Central memory CD8-positive, alpha-beta T cell (primary cell): ENCODE measurements around the gene STK38.

Experiments
- ATAC-seq: fragments of 150-1000 bp; cut with Tn5 transposase; replicated peaks from 2 replicates; pipeline ENCODE4 v1.10.0; 2022; ENCODE audit warnings: mild to moderate bottlenecking, moderate FRiP score, moderate number of reproducible peaks; ENCODE audit not compliant: poor library complexity, severe bottlenecking; ENCODE audit errors: extremely low read depth
- DNase-seq, 2 donors: peaks; one replicate each; pipeline ENCODE4 v3.0.0; 2021; ENCODE audit warnings: low spot score in 2 of 2
- H3K27ac Mint-ChIP-seq: one replicate; pipeline ENCODE4 v1.8.0; 2022; ENCODE audit warnings: low read depth, mild to moderate bottlenecking, moderate library complexity, mixed read lengths
- H3K27me3 Mint-ChIP-seq: one replicate; pipeline ENCODE4 v1.8.0; 2022; ENCODE audit warnings: mixed read lengths
- H3K36me3 Mint-ChIP-seq: one replicate; pipeline ENCODE4 v1.8.0; 2022; ENCODE audit warnings: mild to moderate bottlenecking, moderate library complexity, mixed read lengths; ENCODE audit not compliant: insufficient read depth
- H3K4me1 Mint-ChIP-seq: one replicate; pipeline ENCODE4 v1.8.0; 2022; ENCODE audit warnings: mixed read lengths
- H3K4me3 Mint-ChIP-seq: one replicate; pipeline ENCODE4 v1.8.0; 2022; ENCODE audit warnings: mild to moderate bottlenecking, moderate library complexity, mixed read lengths
- H3K9me3 Mint-ChIP-seq: one replicate; pipeline ENCODE4 v1.8.0; 2022; ENCODE audit warnings: mixed read lengths

STK38 gene

GRCh38 chr6:36506611-36507010, 40.7 kb downstream of the STK38 start:
- H3K4me3 Mint-ChIP-seq = peak overlapping the region; percentile 6
- ATAC-seq (no peak), DNase-seq (no peak)
- H3K27ac Mint-ChIP-seq = no peak overlapping the region
- no peaks in the 10 kb centered on the region for H3K9me3 Mint-ChIP-seq
- no peaks in the 10 kb centered on the region for H3K27me3 Mint-ChIP-seq
- H3K4me1 Mint-ChIP-seq = peaks cover 26% of the 10 kb centered on the region
- peaks cover 65% of the 10 kb centered on the region for H3K36me3 Mint-ChIP-seq

- ATAC-seq (no peak), DNase-seq (no peak)
- H3K36me3 Mint-ChIP-seq = peaks cover 63% of the 10 kb centered on the region
- H3K27ac Mint-ChIP-seq = peak overlapping the region; percentile 35
- H3K27me3 Mint-ChIP-seq = no peaks in the 10 kb centered on the region
- peaks cover 26% of the 10 kb centered on the region for H3K4me1 Mint-ChIP-seq
- peak overlapping the region; percentile 6 for H3K4me3 Mint-ChIP-seq
- no peaks in the 10 kb centered on the region for H3K9me3 Mint-ChIP-seq
These were observed 41.3 kb downstream of the STK38 start for GRCh38 chr6:36505744-36506534.

GRCh38 chr6:36504982-36505381, 42.3 kb downstream of the STK38 start:
- peaks cover 64% of the 10 kb centered on the region for H3K36me3 Mint-ChIP-seq
- ATAC-seq = no peak

GRCh38 chr6:36504181-36504580, 43.1 kb downstream of the STK38 start:
- Mint-ChIP-seq H3K27ac (peak overlapping the region; percentile 83), H3K27me3 (no peaks in the 10 kb centered on the region), H3K4me1 (peaks cover 30% of the 10 kb centered on the region), H3K9me3 (no peaks in the 10 kb centered on the region), H3K36me3 (peaks cover 63% of the 10 kb centered on the region), H3K4me3 (no peak overlapping the region)
- no peak for DNase-seq
- ATAC-seq = no peak

More at GRCh38 chr6:36504982-36505381, 42.3 kb downstream of the STK38 start:
- peaks cover 26% of the 10 kb centered on the region for H3K4me1 Mint-ChIP-seq
- no peaks in the 10 kb centered on the region for H3K27me3 Mint-ChIP-seq
- peak overlapping the region; percentile 83 for H3K27ac Mint-ChIP-seq
- no peak overlapping the region for H3K4me3 Mint-ChIP-seq
- no peaks in the 10 kb centered on the region for H3K9me3 Mint-ChIP-seq
- no peak for DNase-seq

GRCh38 chr6:36501686-36502085, 45.6 kb downstream of the STK38 start:
- H3K27ac Mint-ChIP-seq = peak overlapping the region; percentile 83
- peaks cover 77% of the 10 kb centered on the region for H3K36me3 Mint-ChIP-seq
- ATAC-seq (no peak), DNase-seq (no peak)
- no peaks in the 10 kb centered on the region for H3K9me3 Mint-ChIP-seq
- no peak overlapping the region for H3K4me3 Mint-ChIP-seq
- no peaks in the 10 kb centered on the region for H3K27me3 Mint-ChIP-seq
- H3K4me1 Mint-ChIP-seq = peaks cover 30% of the 10 kb centered on the region

- Mint-ChIP-seq H3K27me3 (no peaks in the 10 kb centered on the region), H3K27ac (no peak overlapping the region)
These were observed 47.4 kb downstream of the STK38 start for GRCh38 chr6:36499918-36500317.

GRCh38 chr6:36495086-36495485, 52.2 kb downstream of the STK38 start:
- no peak overlapping the region for H3K4me3 Mint-ChIP-seq
- no peaks in the 10 kb centered on the region for H3K27me3 Mint-ChIP-seq
- DNase-seq = no peak
- H3K4me1 Mint-ChIP-seq = peaks cover 35% of the 10 kb centered on the region
- no peaks in the 10 kb centered on the region for H3K9me3 Mint-ChIP-seq
- peaks cover 73% of the 10 kb centered on the region for H3K36me3 Mint-ChIP-seq
- no peak for ATAC-seq
- H3K27ac Mint-ChIP-seq = no peak overlapping the region

More at GRCh38 chr6:36499918-36500317, 47.4 kb downstream of the STK38 start:
- DNase-seq (no peak), ATAC-seq (no peak)
- Mint-ChIP-seq H3K4me3 (no peak overlapping the region), H3K9me3 (no peaks in the 10 kb centered on the region), H3K4me1 (peaks cover 18% of the 10 kb centered on the region), H3K36me3 (peaks cover 78% of the 10 kb centered on the region)

- Mint-ChIP-seq H3K27me3 (no peaks in the 10 kb centered on the region), H3K36me3 (peaks cover 67% of the 10 kb centered on the region), H3K27ac (peak overlapping the region; percentile 52), H3K4me1 (peaks cover 28% of the 10 kb centered on the region), H3K4me3 (no peak overlapping the region), H3K9me3 (no peaks in the 10 kb centered on the region)
- ATAC-seq (no peak), DNase-seq (no peak)
These were observed 53.4 kb downstream of the STK38 start for GRCh38 chr6:36493859-36494258.

- no peaks in the 10 kb centered on the region for H3K27me3 Mint-ChIP-seq
- peaks cover 28% of the 10 kb centered on the region for H3K4me1 Mint-ChIP-seq
- DNase-seq (no peak), ATAC-seq (no peak)
- peak overlapping the region; percentile 52 for H3K27ac Mint-ChIP-seq
- no peaks in the 10 kb centered on the region for H3K9me3 Mint-ChIP-seq
- no peak overlapping the region for H3K4me3 Mint-ChIP-seq
- peaks cover 63% of the 10 kb centered on the region for H3K36me3 Mint-ChIP-seq
These were observed 54.0 kb downstream of the STK38 start for GRCh38 chr6:36493319-36493718.

- no peaks in the 10 kb centered on the region for H3K27me3 Mint-ChIP-seq
- no peaks in the 10 kb centered on the region for H3K9me3 Mint-ChIP-seq
- H3K4me3 Mint-ChIP-seq = no peak overlapping the region
- DNase-seq = no peak
- peak overlapping the region; percentile 52 for H3K27ac Mint-ChIP-seq
- no peak for ATAC-seq
- peaks cover 57% of the 10 kb centered on the region for H3K36me3 Mint-ChIP-seq
- peaks cover 28% of the 10 kb centered on the region for H3K4me1 Mint-ChIP-seq
These were observed 54.7 kb downstream of the STK38 start for GRCh38 chr6:36492621-36493020.

GRCh38 chr6:36492092-36492491, 55.2 kb downstream of the STK38 start:
- no peak overlapping the region for H3K4me3 Mint-ChIP-seq
- peaks cover 24% of the 10 kb centered on the region for H3K4me1 Mint-ChIP-seq
- DNase-seq (no peak), ATAC-seq (no peak)
- no peaks in the 10 kb centered on the region for H3K9me3 Mint-ChIP-seq
- H3K27me3 Mint-ChIP-seq = no peaks in the 10 kb centered on the region
- peaks cover 55% of the 10 kb centered on the region for H3K36me3 Mint-ChIP-seq
- H3K27ac Mint-ChIP-seq = no peak overlapping the region

- H3K36me3 Mint-ChIP-seq = peaks cover 48% of the 10 kb centered on the region
- H3K4me1 Mint-ChIP-seq = peaks cover 23% of the 10 kb centered on the region
- no peak for ATAC-seq
- no peak overlapping the region for H3K27ac Mint-ChIP-seq
- H3K27me3 Mint-ChIP-seq = no peaks in the 10 kb centered on the region
- no peak overlapping the region for H3K4me3 Mint-ChIP-seq
- H3K9me3 Mint-ChIP-seq = no peaks in the 10 kb centered on the region
- DNase-seq = no peak
These were observed 55.8 kb downstream of the STK38 start for GRCh38 chr6:36491378-36491965.

- Mint-ChIP-seq H3K9me3 (no peaks in the 10 kb centered on the region), H3K4me3 (no peak overlapping the region), H3K27me3 (no peaks in the 10 kb centered on the region), H3K27ac (no peak overlapping the region), H3K4me1 (peaks cover 24% of the 10 kb centered on the region), H3K36me3 (peaks cover 45% of the 10 kb centered on the region)
- ATAC-seq (no peak), DNase-seq (no peak)
These were observed 57.9 kb downstream of the STK38 start for GRCh38 chr6:36489426-36489825.
